GM12878 (cell line): Measurements from ENCODE around the gene RPLP2. TPM values are rescaled to one million over a fixed set of nuclear protein-coding genes. Genes with fewer than 3 reads are reported as not detected.

ENCODE experiments used
- ASH2L ChIP-seq: fragments of 300-600, 200-600 bp; sonication (generic); IDR thresholded peaks from 2 replicates; pipeline ENCODE4 v1.6.1; 2017; ENCODE audit warnings: low read depth, mild to moderate bottlenecking, borderline replicate concordance
- BACH1 ChIP-seq: fragments of 450-650 bp; IDR thresholded peaks from 2 replicates; pipeline ENCODE4 v1.6.1; 2017; ENCODE audit warnings: mild to moderate bottlenecking, borderline replicate concordance
- IRF4 ChIP-seq: IDR thresholded peaks from 2 replicates; pipeline ENCODE4 v1.6.1; 2011; ENCODE audit warnings: low read depth, low read length
- MEF2A ChIP-seq: IDR thresholded peaks from 2 replicates; pipeline ENCODE4 v1.6.1; 2011; ENCODE audit warnings: low read depth, mild to moderate bottlenecking, low read length, moderate library complexity; ENCODE audit not compliant: insufficient read depth
- MXI1 ChIP-seq: fragments of 150-350 bp; IDR thresholded peaks from 2 replicates; pipeline ENCODE4 v1.6.1; 2011; ENCODE audit warnings: low read depth, mild to moderate bottlenecking, inconsistent platforms, low read length, improper control_type of control experiment
- NBN ChIP-seq: fragments of 450-650 bp; IDR thresholded peaks from 2 replicates; pipeline ENCODE4 v1.6.1; 2016
- SIN3A ChIP-seq: IDR thresholded peaks from 2 replicates; pipeline ENCODE4 v1.6.1; 2012; ENCODE audit warnings: low read depth, low read length, improper control_type of control experiment
- SMAD5 ChIP-seq: IDR thresholded peaks from 2 replicates; pipeline ENCODE4 v1.6.1; 2016; ENCODE audit warnings: antibody characterized with exemption, low read depth
- TCF12 ChIP-seq: IDR thresholded peaks from 2 replicates; pipeline ENCODE4 v1.6.1; 2011; ENCODE audit warnings: low read depth, mild to moderate bottlenecking, low read length
- YBX1 ChIP-seq: fragments of 450-650 bp; IDR thresholded peaks from 2 replicates; pipeline ENCODE4 v1.6.1; 2016; ENCODE audit warnings: antibody characterized with exemption
- polyA plus RNA-seq, 11 experiments: library from polyadenylated mRNA; depleted of rRNA in 4 of 11; unstranded in 6 of 11; stranded (reverse) in 5 of 11; fragments of >200 nt; fragmentation: Nextera tagmentation in 4 of 11; fragmentation: Illumina TruSeq in 1 of 11; extraction: Ambion mirVana in 4 of 11; extraction: Trizol in 1 of 11; gene quantifications; 1 replicate in 1 of 11; 2 replicates in 10 of 11; pipeline versions ENCODE4 v1.2.1 to v1.2.3, GENCODE V29; 2011 to 2016; ENCODE audit warnings: inconsistent platforms in 2 of 11, missing spikeins in 2 of 11, low read depth in 1 of 11
- total RNA-seq, 4 experiments: library from RNA; depleted of rRNA in 3 of 4; stranded (reverse); fragments of >200 nt in 3 of 4; fragmentation: Illumina TruSeq in 1 of 4; extraction: Trizol in 1 of 4; gene quantifications; 2 replicates each; pipeline versions ENCODE4 v1.2.1 to v1.2.3, GENCODE V29; 2013 to 2021
- TF ChIP-seq, protein P1 (sequence below): IDR thresholded peaks from 2 replicates; pipeline ENCODE4 v1.6.1; 2012; ENCODE audit warnings: mild to moderate bottlenecking, low read depth, low read length
- TF ChIP-seq, protein P2 (sequence below): IDR thresholded peaks from 2 replicates; pipeline ENCODE4 v1.6.1; 2011; ENCODE audit warnings: borderline replicate concordance, low read depth, mild to moderate bottlenecking, moderate library complexity, low read length; ENCODE audit not compliant: insufficient read depth, poor library complexity, severe bottlenecking
- TF ChIP-seq, protein P3 (sequence below): fragments of 450-650 bp; formaldehyde crosslinking; IDR thresholded peaks from 2 replicates; pipeline ENCODE4 v1.4.0; 2022; ENCODE audit warnings: mild to moderate bottlenecking, moderate library complexity
- TF ChIP-seq, protein P4 (sequence below): fragments of 450-650 bp; IDR thresholded peaks from 2 replicates; pipeline ENCODE4 v1.6.1; 2016; ENCODE audit warnings: mild to moderate bottlenecking, moderate library complexity, borderline replicate concordance
- TF ChIP-seq, protein P5 (sequence below): IDR thresholded peaks from 2 replicates; pipeline ENCODE4 v1.6.1; 2011; ENCODE audit warnings: low read depth, mild to moderate bottlenecking, low read length, moderate library complexity, borderline replicate concordance; ENCODE audit errors: extremely low read depth

RPLP2 gene
- total and polyA plus RNA-seq, 10 of the 15 experiments (the other 5 are each of a cell fraction or from before 2014, with no cell fraction given): 488 to 3,558 (median 1,481) TPM

DNA sequence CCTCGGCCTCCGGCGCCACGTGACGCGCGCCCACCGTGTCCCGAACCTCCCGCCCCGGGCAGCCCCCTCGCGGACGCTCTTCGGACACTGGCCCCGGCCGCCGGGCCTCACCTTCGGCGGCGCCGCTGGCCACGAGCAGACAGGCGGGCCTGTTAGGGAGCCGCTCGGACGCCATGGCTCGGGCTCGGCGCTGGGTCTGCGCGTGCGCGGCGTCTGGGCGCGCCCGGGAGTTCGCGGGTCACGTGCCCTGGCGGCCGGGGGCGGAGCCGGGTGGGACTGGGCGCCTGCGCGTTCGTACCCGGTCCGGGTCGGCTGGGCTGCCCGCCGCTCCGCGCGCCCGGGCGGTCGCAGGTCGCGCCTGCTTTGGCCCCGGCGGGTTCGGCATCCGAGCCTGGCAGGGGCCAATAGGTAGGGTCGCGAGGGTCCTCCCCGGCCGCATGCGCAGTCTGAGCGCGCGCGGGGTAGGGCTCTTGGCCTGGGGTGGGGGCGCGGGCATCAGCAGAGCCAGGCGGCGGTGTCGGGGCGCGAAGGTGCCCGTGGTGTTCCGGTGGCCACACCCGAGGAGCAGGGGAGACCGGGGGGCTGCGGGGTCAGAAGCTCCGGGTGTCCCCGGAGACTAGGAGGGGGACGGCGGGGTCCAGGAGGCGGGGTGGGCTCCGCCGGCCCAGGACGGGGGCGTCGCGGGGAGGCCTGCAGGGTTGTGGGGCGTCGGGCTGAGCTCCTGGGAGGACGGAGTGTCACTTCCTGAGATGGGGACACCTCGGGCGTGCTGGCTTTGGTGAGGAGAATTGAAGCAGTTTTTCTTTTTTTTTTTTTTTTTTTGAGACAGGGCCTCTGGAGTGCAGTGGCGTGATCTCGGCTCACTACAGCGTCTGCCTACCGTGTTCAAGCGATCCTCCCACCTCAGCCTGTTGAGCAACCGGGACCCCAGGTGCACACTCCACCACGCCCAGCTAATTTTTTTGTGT lies 32.2 kb upstream of the RPLP2 start, which contains the start of gene GATD1 (continued):
- TF ChIP-seq, protein P1, sequence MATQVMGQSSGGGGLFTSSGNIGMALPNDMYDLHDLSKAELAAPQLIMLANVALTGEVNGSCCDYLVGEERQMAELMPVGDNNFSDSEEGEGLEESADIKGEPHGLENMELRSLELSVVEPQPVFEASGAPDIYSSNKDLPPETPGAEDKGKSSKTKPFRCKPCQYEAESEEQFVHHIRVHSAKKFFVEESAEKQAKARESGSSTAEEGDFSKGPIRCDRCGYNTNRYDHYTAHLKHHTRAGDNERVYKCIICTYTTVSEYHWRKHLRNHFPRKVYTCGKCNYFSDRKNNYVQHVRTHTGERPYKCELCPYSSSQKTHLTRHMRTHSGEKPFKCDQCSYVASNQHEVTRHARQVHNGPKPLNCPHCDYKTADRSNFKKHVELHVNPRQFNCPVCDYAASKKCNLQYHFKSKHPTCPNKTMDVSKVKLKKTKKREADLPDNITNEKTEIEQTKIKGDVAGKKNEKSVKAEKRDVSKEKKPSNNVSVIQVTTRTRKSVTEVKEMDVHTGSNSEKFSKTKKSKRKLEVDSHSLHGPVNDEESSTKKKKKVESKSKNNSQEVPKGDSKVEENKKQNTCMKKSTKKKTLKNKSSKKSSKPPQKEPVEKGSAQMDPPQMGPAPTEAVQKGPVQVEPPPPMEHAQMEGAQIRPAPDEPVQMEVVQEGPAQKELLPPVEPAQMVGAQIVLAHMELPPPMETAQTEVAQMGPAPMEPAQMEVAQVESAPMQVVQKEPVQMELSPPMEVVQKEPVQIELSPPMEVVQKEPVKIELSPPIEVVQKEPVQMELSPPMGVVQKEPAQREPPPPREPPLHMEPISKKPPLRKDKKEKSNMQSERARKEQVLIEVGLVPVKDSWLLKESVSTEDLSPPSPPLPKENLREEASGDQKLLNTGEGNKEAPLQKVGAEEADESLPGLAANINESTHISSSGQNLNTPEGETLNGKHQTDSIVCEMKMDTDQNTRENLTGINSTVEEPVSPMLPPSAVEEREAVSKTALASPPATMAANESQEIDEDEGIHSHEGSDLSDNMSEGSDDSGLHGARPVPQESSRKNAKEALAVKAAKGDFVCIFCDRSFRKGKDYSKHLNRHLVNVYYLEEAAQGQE: no peak
- peak; percentile 88 for TF ChIP-seq BACH1
- no peak for TF ChIP-seq SMAD5
- TF ChIP-seq MXI1: no peak
- no peak for TF ChIP-seq IRF4
- TF ChIP-seq, protein P2, sequence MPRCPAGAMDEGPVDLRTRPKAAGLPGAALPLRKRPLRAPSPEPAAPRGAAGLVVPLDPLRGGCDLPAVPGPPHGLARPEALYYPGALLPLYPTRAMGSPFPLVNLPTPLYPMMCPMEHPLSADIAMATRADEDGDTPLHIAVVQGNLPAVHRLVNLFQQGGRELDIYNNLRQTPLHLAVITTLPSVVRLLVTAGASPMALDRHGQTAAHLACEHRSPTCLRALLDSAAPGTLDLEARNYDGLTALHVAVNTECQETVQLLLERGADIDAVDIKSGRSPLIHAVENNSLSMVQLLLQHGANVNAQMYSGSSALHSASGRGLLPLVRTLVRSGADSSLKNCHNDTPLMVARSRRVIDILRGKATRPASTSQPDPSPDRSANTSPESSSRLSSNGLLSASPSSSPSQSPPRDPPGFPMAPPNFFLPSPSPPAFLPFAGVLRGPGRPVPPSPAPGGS: no peak
- TF ChIP-seq, protein P3, sequence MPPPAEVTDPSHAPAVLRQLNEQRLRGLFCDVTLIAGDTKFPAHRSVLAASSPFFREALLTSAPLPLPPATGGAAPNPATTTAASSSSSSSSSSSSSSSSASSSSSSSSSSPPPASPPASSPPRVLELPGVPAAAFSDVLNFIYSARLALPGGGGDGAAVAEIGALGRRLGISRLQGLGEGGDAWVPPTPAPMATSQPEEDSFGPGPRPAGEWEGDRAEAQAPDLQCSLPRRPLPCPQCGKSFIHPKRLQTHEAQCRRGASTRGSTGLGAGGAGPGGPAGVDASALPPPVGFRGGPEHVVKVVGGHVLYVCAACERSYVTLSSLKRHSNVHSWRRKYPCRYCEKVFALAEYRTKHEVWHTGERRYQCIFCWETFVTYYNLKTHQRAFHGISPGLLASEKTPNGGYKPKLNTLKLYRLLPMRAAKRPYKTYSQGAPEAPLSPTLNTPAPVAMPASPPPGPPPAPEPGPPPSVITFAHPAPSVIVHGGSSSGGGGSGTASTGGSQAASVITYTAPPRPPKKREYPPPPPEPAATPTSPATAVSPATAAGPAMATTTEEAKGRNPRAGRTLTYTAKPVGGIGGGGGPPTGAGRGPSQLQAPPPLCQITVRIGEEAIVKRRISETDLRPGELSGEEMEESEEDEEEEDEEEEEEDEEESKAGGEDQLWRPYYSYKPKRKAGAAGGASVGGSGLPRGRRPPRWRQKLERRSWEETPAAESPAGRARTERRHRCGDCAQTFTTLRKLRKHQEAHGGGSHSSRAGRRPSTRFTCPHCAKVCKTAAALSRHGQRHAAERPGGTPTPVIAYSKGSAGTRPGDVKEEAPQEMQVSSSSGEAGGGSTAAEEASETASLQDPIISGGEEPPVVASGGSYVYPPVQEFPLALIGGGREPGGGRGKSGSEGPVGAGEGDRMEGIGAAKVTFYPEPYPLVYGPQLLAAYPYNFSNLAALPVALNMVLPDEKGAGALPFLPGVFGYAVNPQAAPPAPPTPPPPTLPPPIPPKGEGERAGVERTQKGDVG (CRISPR knock-in tag): no peak
- TF ChIP-seq, protein P4, sequence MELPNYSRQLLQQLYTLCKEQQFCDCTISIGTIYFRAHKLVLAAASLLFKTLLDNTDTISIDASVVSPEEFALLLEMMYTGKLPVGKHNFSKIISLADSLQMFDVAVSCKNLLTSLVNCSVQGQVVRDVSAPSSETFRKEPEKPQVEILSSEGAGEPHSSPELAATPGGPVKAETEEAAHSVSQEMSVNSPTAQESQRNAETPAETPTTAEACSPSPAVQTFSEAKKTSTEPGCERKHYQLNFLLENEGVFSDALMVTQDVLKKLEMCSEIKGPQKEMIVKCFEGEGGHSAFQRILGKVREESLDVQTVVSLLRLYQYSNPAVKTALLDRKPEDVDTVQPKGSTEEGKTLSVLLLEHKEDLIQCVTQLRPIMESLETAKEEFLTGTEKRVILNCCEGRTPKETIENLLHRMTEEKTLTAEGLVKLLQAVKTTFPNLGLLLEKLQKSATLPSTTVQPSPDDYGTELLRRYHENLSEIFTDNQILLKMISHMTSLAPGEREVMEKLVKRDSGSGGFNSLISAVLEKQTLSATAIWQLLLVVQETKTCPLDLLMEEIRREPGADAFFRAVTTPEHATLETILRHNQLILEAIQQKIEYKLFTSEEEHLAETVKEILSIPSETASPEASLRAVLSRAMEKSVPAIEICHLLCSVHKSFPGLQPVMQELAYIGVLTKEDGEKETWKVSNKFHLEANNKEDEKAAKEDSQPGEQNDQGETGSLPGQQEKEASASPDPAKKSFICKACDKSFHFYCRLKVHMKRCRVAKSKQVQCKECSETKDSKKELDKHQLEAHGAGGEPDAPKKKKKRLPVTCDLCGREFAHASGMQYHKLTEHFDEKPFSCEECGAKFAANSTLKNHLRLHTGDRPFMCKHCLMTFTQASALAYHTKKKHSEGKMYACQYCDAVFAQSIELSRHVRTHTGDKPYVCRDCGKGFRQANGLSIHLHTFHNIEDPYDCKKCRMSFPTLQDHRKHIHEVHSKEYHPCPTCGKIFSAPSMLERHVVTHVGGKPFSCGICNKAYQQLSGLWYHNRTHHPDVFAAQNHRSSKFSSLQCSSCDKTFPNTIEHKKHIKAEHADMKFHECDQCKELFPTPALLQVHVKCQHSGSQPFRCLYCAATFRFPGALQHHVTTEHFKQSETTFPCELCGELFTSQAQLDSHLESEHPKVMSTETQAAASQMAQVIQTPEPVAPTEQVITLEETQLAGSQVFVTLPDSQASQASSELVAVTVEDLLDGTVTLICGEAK: no peak
- TF ChIP-seq ASH2L: no peak
- TF ChIP-seq TCF12: no peak
- TF ChIP-seq SIN3A: peak; percentile 32; the same call in 1 of the 2 replicates
- TF ChIP-seq MEF2A: no peak
- TF ChIP-seq NBN: no peak
- no peak for TF ChIP-seq YBX1
- TF ChIP-seq, protein P5, sequence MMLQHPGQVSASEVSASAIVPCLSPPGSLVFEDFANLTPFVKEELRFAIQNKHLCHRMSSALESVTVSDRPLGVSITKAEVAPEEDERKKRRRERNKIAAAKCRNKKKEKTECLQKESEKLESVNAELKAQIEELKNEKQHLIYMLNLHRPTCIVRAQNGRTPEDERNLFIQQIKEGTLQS: peak; percentile 80
